Erythroblast (primary cell): ENCODE measurements around the gene AGMO.

Experiments used
- GATA1 ChIP-seq: IDR thresholded peaks from 2 replicates; pipeline ENCODE4 v1.6.1; 2011; ENCODE audit warnings: low read depth, mild to moderate bottlenecking, control low read depth, low read length, moderate library complexity
- POLR2A ChIP-seq: IDR thresholded peaks from 2 replicates; pipeline ENCODE4 v1.6.1; 2011; ENCODE audit warnings: mild to moderate bottlenecking, low read length

DNA sequence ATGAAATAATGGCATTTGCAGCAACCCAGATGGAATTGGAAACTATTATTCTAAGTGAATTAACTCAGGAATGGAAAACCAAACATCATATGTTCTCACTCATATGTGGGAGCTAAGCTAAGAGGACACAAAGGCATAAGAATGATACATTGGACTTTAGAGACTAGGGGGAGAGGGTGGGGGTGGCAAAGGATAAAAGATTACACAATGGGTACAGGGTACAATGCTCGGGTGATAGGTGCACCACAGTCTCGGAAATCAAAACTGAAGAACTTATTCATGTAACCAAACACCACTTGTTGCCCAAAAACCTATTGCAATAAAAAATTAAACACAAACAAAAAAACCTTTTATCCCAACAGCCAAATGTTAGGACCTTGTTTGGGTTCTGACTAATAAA lies 17.8 kb downstream of the AGMO start:
- TF ChIP-seq POLR2A (no peak), GATA1 (no peak)
